ENCODE measurements around the gene PLXNB2. TPM values are rescaled to one million over a fixed set of nuclear protein-coding genes. Genes with fewer than 3 reads are reported as not detected.

PLXNB2 gene
- polyA plus RNA-seq, 1 donor from 2014 or later = 38.6 TPM

DNA sequence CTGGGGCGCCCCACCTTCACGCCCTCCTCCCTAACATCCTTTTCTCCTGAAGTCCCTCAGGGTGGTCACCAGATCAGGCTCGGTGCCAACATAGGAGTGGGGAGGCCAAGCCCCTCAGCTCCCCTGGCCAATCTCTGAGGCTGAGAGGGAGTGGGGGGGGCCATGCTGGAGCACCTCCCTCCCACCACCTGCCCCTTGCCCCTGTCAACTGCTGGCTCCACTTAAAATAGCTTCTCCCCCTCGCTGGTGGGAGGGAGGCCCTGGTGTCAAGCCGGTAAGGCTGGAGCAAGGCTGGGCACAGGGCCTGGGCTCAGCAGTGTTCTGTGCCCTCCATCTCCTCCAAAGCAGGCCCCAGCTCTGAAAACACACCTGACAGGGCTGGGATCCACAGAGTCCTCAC, 4.9 kb downstream of the PLXNB2 start:
- Histone ChIP-seq H3K4me3 (ENCODE audit: low read length) (no peak overlapping the region), H3K79me2 (replicated peaks; ENCODE audit: insufficient read depth, low read length) (peaks cover 76% of the 10 kb centered on the region), H3K9ac (ENCODE audit: low read length) (no peak overlapping the region)

DNA sequence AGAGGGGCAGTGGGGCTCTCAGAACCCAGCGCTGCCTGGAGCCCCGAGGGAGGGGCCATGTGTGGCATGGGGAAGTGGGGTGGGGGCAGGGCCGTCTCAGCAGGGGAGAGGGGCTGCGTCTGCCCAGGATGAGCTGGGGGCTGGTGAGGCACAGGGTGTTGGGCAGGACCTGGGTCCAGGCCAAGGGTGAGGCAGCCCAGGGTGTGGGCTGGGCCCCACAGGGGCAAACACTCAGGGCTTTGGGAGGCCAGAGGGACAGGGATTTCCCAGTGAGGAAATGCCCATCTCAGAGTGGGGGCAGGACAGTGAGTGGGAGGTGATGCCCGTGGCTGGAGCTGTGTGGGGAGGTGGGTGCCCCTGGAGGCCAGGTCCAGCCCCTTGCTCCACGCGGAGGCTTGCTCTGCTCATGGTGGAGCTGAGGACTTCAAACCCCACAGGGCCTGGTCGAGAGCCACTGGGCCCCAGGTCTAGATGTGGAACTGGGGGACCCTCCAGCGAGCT, 5.4 kb downstream of the PLXNB2 start:
- Histone ChIP-seq H2AFZ (ENCODE audit: low read depth, low read length) (no peak overlapping the region), H3K79me2 (replicated peaks; ENCODE audit: insufficient read depth, low read length) (peaks cover 78% of the 10 kb centered on the region), H4K20me1 (ENCODE audit: insufficient read depth) (peaks cover 10% of the 10 kb centered on the region), H3K27ac (ENCODE audit: low read length) (no peak overlapping the region), H3F3A (ENCODE audit: insufficient read depth, low read length, poor library complexity, severe bottlenecking) (no peaks in the 10 kb centered on the region), H3K9ac (ENCODE audit: low read length) (no peak overlapping the region), H3K9me2 (ENCODE audit: insufficient read depth, low read length) (no peaks in the 10 kb centered on the region), H3K4me2 (ENCODE audit: low read length) (no peak overlapping the region), H3K27me3 (ENCODE audit: insufficient read depth, low read depth, low read length) (no peaks in the 10 kb centered on the region), H3K4me3 (ENCODE audit: low read length) (no peak overlapping the region), H3K36me3 (ENCODE audit: insufficient read depth, low read length) (no peaks in the 10 kb centered on the region), H3K9me3 (ENCODE audit: low read length) (no peaks in the 10 kb centered on the region)
- TF ChIP-seq, protein P1, sequence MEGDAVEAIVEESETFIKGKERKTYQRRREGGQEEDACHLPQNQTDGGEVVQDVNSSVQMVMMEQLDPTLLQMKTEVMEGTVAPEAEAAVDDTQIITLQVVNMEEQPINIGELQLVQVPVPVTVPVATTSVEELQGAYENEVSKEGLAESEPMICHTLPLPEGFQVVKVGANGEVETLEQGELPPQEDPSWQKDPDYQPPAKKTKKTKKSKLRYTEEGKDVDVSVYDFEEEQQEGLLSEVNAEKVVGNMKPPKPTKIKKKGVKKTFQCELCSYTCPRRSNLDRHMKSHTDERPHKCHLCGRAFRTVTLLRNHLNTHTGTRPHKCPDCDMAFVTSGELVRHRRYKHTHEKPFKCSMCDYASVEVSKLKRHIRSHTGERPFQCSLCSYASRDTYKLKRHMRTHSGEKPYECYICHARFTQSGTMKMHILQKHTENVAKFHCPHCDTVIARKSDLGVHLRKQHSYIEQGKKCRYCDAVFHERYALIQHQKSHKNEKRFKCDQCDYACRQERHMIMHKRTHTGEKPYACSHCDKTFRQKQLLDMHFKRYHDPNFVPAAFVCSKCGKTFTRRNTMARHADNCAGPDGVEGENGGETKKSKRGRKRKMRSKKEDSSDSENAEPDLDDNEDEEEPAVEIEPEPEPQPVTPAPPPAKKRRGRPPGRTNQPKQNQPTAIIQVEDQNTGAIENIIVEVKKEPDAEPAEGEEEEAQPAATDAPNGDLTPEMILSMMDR (IDR thresholded peaks at IDR 0.05; ENCODE audit: poor library complexity, severe bottlenecking) = no peak
- TF ChIP-seq, protein P2, sequence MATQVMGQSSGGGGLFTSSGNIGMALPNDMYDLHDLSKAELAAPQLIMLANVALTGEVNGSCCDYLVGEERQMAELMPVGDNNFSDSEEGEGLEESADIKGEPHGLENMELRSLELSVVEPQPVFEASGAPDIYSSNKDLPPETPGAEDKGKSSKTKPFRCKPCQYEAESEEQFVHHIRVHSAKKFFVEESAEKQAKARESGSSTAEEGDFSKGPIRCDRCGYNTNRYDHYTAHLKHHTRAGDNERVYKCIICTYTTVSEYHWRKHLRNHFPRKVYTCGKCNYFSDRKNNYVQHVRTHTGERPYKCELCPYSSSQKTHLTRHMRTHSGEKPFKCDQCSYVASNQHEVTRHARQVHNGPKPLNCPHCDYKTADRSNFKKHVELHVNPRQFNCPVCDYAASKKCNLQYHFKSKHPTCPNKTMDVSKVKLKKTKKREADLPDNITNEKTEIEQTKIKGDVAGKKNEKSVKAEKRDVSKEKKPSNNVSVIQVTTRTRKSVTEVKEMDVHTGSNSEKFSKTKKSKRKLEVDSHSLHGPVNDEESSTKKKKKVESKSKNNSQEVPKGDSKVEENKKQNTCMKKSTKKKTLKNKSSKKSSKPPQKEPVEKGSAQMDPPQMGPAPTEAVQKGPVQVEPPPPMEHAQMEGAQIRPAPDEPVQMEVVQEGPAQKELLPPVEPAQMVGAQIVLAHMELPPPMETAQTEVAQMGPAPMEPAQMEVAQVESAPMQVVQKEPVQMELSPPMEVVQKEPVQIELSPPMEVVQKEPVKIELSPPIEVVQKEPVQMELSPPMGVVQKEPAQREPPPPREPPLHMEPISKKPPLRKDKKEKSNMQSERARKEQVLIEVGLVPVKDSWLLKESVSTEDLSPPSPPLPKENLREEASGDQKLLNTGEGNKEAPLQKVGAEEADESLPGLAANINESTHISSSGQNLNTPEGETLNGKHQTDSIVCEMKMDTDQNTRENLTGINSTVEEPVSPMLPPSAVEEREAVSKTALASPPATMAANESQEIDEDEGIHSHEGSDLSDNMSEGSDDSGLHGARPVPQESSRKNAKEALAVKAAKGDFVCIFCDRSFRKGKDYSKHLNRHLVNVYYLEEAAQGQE (IDR thresholded peaks at IDR 0.05; ENCODE audit: borderline replicate concordance) = no peak
- TF ChIP-seq MXI1 (conservative IDR thresholded peaks at IDR 0.05; ENCODE audit: poor library complexity, severe bottlenecking) (no peak), POLR2AphosphoS5 (IDR thresholded peaks at IDR 0.05) (no peak), EP300 (conservative IDR thresholded peaks at IDR 0.05; ENCODE audit: poor library complexity, severe bottlenecking) (no peak), EZH2 (IDR thresholded peaks at IDR 0.05; ENCODE audit: borderline replicate concordance, insufficient read depth, low read length, poor library complexity, severe bottlenecking) (no peak), TAF1 (IDR thresholded peaks at IDR 0.05; ENCODE audit: low read depth) (no peak), SMC3 (conservative IDR thresholded peaks at IDR 0.05; ENCODE audit: poor library complexity) (no peak), RAD21 (conservative IDR thresholded peaks at IDR 0.05) (no peak)

More for the DNA sequence above, 4.9 kb downstream of the PLXNB2 start:
- no peak overlapping the region for H2AFZ ChIP-seq (ENCODE audit: low read depth, low read length)
- H3K27ac ChIP-seq (ENCODE audit: low read length) = no peak overlapping the region
- TF ChIP-seq MXI1 (conservative IDR thresholded peaks at IDR 0.05; ENCODE audit: poor library complexity, severe bottlenecking) = no peak
- no peak for TF ChIP-seq RAD21 (conservative IDR thresholded peaks at IDR 0.05)
- TF ChIP-seq, protein P2 (IDR thresholded peaks at IDR 0.05; ENCODE audit: borderline replicate concordance) = no peak
- TF ChIP-seq EZH2 (IDR thresholded peaks at IDR 0.05; ENCODE audit: borderline replicate concordance, insufficient read depth, low read length, poor library complexity, severe bottlenecking) = no peak
- no peak for TF ChIP-seq POLR2AphosphoS5 (IDR thresholded peaks at IDR 0.05)
- TF ChIP-seq SMC3 (conservative IDR thresholded peaks at IDR 0.05; ENCODE audit: poor library complexity) = no peak
- TF ChIP-seq, protein P1 (IDR thresholded peaks at IDR 0.05; ENCODE audit: poor library complexity, severe bottlenecking) = no peak
- no peak for TF ChIP-seq TAF1 (IDR thresholded peaks at IDR 0.05; ENCODE audit: low read depth)
- no peak for TF ChIP-seq EP300 (conservative IDR thresholded peaks at IDR 0.05; ENCODE audit: poor library complexity, severe bottlenecking)
- H3K9me2 ChIP-seq (ENCODE audit: insufficient read depth, low read length) = no peaks in the 10 kb centered on the region
- no peaks in the 10 kb centered on the region for H3K27me3 ChIP-seq (ENCODE audit: insufficient read depth, low read depth, low read length)
- H4K20me1 ChIP-seq (ENCODE audit: insufficient read depth) = peaks cover 7% of the 10 kb centered on the region
- H3K36me3 ChIP-seq (ENCODE audit: insufficient read depth, low read length) = no peaks in the 10 kb centered on the region
- no peak overlapping the region for H3K4me2 ChIP-seq (ENCODE audit: low read length)
- no peaks in the 10 kb centered on the region for H3F3A ChIP-seq (ENCODE audit: insufficient read depth, low read length, poor library complexity, severe bottlenecking)
- H3K9me3 ChIP-seq (ENCODE audit: low read length) = no peaks in the 10 kb centered on the region

Data from neural cell (in vitro differentiated cells).